K562 (cell line): ENCODE measurements around the gene G6PC1. TPM values are rescaled to one million over a fixed set of nuclear protein-coding genes. Genes with fewer than 3 reads are reported as not detected.
A peak's percentile ranks its signal among the peaks of the same experiment; 100 is the strongest.

Experiments used
- CBX2 ChIP-seq: fragments of 200-600 bp; sonication (generic); IDR thresholded peaks from one replicate; pipeline ENCODE4 v1.6.1; 2012; ENCODE audit warnings: mild to moderate bottlenecking, low read length, inconsistent platforms; ENCODE audit not compliant: insufficient read depth, poor library complexity, severe bottlenecking
- FOXM1 ChIP-seq, 2 experiments: fragments of 450-650 bp in 1 of 2; sonication (generic) in 1 of 2; formaldehyde crosslinking in 1 of 2; IDR thresholded peaks; 2 replicates each; pipeline versions ENCODE4 v1.6.1 to v1.9.0; 2017 to 2022; ENCODE audit warnings: low read depth in 2 of 2, mild to moderate bottlenecking in 2 of 2, missing genetic modification reagents in 1 of 2, moderate library complexity in 1 of 2
- MECOM ChIP-seq: fragments of 250-450 bp; sonication (Bioruptor Pico); IDR thresholded peaks from 2 replicates; pipeline ENCODE4 v1.8.0; 2022; ENCODE audit warnings: inconsistent platforms
- PPARD ChIP-seq: fragments of 250-450 bp; sonication (Bioruptor Pico); IDR thresholded peaks from 2 replicates; pipeline ENCODE4 v1.8.0; 2022; ENCODE audit warnings: inconsistent platforms, mild to moderate bottlenecking, moderate library complexity
- SNIP1 ChIP-seq: fragments of 450-650 bp; IDR thresholded peaks from 2 replicates; pipeline ENCODE4 v1.7.1; 2017; ENCODE audit warnings: low read depth, mild to moderate bottlenecking
- TBP ChIP-seq: optimal IDR thresholded peaks from 2 replicates; pipeline ENCODE3; 2011; ENCODE audit warnings: low read depth, low read length, improper control_type of control experiment
- polyA plus RNA-seq, 8 experiments: library from polyadenylated mRNA; depleted of rRNA in 4 of 8; stranded (reverse) in 5 of 8; unstranded in 3 of 8; fragments of >200 nt; fragmentation: Nextera tagmentation in 2 of 8; fragmentation: Illumina TruSeq in 1 of 8; extraction: Ambion mirVana in 2 of 8; extraction: Trizol in 1 of 8; gene quantifications; 2 replicates each; pipeline versions ENCODE4 v1.2.1 to v1.2.3, GENCODE V29; 2011 to 2014; ENCODE audit warnings: inconsistent platforms in 1 of 8, missing spikeins in 1 of 8
- total RNA-seq, 7 experiments: library from RNA; depleted of rRNA in 6 of 7; stranded (reverse); fragments of >200 nt in 6 of 7; fragmentation: Illumina TruSeq in 2 of 7; extraction: Trizol in 2 of 7; gene quantifications; 2 replicates each; pipeline versions ENCODE4 v1.2.1 to v1.2.3, GENCODE V29; 2011 to 2021; ENCODE audit warnings: low replicate concordance in 1 of 7
- TF ChIP-seq, protein P1 (sequence below): fragments of 200-800 bp; sonication (Bioruptor generic); IDR thresholded peaks from 2 replicates; pipeline ENCODE4 v1.6.1; 2017; ENCODE audit warnings: missing genetic modification characterization, missing compliant biosample characterization
- TF ChIP-seq, protein P2 (sequence below): fragments of 450-650 bp; IDR thresholded peaks from 2 replicates; pipeline ENCODE4 v1.6.1; 2016; ENCODE audit warnings: mild to moderate bottlenecking, moderate library complexity
- TF ChIP-seq, protein P3 (sequence below): fragments of 150-350 bp; IDR thresholded peaks from 2 replicates; pipeline ENCODE4 v1.6.1; 2014; ENCODE audit warnings: low read depth, mild to moderate bottlenecking, low read length, borderline replicate concordance

Gene G6PC1
- total and polyA plus RNA-seq, 9 of the 15 experiments (the other 6 are each of a cell fraction or from before 2014, with no cell fraction given), result not detected

GRCh38 chr17:42928714-42929496 is 28.3 kb downstream of the G6PC1 start (continued):
- TF ChIP-seq, protein P1, sequence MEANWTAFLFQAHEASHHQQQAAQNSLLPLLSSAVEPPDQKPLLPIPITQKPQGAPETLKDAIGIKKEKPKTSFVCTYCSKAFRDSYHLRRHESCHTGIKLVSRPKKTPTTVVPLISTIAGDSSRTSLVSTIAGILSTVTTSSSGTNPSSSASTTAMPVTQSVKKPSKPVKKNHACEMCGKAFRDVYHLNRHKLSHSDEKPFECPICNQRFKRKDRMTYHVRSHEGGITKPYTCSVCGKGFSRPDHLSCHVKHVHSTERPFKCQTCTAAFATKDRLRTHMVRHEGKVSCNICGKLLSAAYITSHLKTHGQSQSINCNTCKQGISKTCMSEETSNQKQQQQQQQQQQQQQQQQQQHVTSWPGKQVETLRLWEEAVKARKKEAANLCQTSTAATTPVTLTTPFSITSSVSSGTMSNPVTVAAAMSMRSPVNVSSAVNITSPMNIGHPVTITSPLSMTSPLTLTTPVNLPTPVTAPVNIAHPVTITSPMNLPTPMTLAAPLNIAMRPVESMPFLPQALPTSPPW (CRISPR knock-in tag), result peak; percentile 84
- TF ChIP-seq, protein P2, sequence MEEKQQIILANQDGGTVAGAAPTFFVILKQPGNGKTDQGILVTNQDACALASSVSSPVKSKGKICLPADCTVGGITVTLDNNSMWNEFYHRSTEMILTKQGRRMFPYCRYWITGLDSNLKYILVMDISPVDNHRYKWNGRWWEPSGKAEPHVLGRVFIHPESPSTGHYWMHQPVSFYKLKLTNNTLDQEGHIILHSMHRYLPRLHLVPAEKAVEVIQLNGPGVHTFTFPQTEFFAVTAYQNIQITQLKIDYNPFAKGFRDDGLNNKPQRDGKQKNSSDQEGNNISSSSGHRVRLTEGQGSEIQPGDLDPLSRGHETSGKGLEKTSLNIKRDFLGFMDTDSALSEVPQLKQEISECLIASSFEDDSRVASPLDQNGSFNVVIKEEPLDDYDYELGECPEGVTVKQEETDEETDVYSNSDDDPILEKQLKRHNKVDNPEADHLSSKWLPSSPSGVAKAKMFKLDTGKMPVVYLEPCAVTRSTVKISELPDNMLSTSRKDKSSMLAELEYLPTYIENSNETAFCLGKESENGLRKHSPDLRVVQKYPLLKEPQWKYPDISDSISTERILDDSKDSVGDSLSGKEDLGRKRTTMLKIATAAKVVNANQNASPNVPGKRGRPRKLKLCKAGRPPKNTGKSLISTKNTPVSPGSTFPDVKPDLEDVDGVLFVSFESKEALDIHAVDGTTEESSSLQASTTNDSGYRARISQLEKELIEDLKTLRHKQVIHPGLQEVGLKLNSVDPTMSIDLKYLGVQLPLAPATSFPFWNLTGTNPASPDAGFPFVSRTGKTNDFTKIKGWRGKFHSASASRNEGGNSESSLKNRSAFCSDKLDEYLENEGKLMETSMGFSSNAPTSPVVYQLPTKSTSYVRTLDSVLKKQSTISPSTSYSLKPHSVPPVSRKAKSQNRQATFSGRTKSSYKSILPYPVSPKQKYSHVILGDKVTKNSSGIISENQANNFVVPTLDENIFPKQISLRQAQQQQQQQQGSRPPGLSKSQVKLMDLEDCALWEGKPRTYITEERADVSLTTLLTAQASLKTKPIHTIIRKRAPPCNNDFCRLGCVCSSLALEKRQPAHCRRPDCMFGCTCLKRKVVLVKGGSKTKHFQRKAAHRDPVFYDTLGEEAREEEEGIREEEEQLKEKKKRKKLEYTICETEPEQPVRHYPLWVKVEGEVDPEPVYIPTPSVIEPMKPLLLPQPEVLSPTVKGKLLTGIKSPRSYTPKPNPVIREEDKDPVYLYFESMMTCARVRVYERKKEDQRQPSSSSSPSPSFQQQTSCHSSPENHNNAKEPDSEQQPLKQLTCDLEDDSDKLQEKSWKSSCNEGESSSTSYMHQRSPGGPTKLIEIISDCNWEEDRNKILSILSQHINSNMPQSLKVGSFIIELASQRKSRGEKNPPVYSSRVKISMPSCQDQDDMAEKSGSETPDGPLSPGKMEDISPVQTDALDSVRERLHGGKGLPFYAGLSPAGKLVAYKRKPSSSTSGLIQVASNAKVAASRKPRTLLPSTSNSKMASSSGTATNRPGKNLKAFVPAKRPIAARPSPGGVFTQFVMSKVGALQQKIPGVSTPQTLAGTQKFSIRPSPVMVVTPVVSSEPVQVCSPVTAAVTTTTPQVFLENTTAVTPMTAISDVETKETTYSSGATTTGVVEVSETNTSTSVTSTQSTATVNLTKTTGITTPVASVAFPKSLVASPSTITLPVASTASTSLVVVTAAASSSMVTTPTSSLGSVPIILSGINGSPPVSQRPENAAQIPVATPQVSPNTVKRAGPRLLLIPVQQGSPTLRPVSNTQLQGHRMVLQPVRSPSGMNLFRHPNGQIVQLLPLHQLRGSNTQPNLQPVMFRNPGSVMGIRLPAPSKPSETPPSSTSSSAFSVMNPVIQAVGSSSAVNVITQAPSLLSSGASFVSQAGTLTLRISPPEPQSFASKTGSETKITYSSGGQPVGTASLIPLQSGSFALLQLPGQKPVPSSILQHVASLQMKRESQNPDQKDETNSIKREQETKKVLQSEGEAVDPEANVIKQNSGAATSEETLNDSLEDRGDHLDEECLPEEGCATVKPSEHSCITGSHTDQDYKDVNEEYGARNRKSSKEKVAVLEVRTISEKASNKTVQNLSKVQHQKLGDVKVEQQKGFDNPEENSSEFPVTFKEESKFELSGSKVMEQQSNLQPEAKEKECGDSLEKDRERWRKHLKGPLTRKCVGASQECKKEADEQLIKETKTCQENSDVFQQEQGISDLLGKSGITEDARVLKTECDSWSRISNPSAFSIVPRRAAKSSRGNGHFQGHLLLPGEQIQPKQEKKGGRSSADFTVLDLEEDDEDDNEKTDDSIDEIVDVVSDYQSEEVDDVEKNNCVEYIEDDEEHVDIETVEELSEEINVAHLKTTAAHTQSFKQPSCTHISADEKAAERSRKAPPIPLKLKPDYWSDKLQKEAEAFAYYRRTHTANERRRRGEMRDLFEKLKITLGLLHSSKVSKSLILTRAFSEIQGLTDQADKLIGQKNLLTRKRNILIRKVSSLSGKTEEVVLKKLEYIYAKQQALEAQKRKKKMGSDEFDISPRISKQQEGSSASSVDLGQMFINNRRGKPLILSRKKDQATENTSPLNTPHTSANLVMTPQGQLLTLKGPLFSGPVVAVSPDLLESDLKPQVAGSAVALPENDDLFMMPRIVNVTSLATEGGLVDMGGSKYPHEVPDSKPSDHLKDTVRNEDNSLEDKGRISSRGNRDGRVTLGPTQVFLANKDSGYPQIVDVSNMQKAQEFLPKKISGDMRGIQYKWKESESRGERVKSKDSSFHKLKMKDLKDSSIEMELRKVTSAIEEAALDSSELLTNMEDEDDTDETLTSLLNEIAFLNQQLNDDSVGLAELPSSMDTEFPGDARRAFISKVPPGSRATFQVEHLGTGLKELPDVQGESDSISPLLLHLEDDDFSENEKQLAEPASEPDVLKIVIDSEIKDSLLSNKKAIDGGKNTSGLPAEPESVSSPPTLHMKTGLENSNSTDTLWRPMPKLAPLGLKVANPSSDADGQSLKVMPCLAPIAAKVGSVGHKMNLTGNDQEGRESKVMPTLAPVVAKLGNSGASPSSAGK, result peak; percentile 62; the same call in 1 of the 2 replicates
- TF ChIP-seq SNIP1 (no peak), FOXM1 (IDR thresholded peaks at IDR 0.05; ENCODE audit: low read depth) (0 out of 2 replicates have a peak, but pooled peaks have one; percentile 31), FOXM1 (CRISPR knock-in tag; IDR thresholded peaks at IDR 0.05; ENCODE audit: low read depth) (no peak), CBX2 (no peak), PPARD (CRISPR knock-in tag) (no peak), TBP (no peak), MECOM (no peak)
- TF ChIP-seq, protein P3, sequence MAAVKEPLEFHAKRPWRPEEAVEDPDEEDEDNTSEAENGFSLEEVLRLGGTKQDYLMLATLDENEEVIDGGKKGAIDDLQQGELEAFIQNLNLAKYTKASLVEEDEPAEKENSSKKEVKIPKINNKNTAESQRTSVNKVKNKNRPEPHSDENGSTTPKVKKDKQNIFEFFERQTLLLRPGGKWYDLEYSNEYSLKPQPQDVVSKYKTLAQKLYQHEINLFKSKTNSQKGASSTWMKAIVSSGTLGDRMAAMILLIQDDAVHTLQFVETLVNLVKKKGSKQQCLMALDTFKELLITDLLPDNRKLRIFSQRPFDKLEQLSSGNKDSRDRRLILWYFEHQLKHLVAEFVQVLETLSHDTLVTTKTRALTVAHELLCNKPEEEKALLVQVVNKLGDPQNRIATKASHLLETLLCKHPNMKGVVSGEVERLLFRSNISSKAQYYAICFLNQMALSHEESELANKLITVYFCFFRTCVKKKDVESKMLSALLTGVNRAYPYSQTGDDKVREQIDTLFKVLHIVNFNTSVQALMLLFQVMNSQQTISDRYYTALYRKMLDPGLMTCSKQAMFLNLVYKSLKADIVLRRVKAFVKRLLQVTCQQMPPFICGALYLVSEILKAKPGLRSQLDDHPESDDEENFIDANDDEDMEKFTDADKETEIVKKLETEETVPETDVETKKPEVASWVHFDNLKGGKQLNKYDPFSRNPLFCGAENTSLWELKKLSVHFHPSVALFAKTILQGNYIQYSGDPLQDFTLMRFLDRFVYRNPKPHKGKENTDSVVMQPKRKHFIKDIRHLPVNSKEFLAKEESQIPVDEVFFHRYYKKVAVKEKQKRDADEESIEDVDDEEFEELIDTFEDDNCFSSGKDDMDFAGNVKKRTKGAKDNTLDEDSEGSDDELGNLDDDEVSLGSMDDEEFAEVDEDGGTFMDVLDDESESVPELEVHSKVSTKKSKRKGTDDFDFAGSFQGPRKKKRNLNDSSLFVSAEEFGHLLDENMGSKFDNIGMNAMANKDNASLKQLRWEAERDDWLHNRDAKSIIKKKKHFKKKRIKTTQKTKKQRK, result no peak
